Cardiac muscle cell (in vitro differentiated cells and primary cell): ENCODE data around the gene CEP112. TPM values are rescaled to one million over a fixed set of nuclear protein-coding genes. Genes with fewer than 3 reads are reported as not detected.
"Not testable (repeated sequence)": the region's sequence is repeated elsewhere in the genome, so short reads cannot be mapped to it uniquely, and the experiment has no call there.

Source experiments
- DNase-seq, 2 donors: peaks; one replicate each; pipeline versions ENCODE4 v3.0.0 to v3.0.0-alpha.2; 2010 to 2017; ENCODE audit warnings: low read depth in 1 of 2, low spot score in 1 of 2
- H3K27ac ChIP-seq: fragments of 200-600 bp; sonication (generic); 2 replicates; pipeline ENCODE4 v1.5.1; 2016
- H3K27me3 ChIP-seq: fragments of 200-600 bp; sonication (generic); 2 replicates; pipeline ENCODE4 v1.6.0; 2016; ENCODE audit warnings: control low read depth
- H3K36me3 ChIP-seq: fragments of 200-600 bp; sonication (generic); 2 replicates; pipeline ENCODE4 v1.5.1; 2016; ENCODE audit warnings: control low read depth
- H3K4me1 ChIP-seq: fragments of 200-600 bp; sonication (generic); 2 replicates; pipeline ENCODE4 v1.8.1; 2017; ENCODE audit warnings: low read depth, mild to moderate bottlenecking, mixed run types
- H3K4me3 ChIP-seq: fragments of 200-600 bp; sonication (generic); 2 replicates; pipeline ENCODE4 v1.5.1; 2016; ENCODE audit warnings: mild to moderate bottlenecking
- H3K9me3 ChIP-seq: fragments of 200-600 bp; sonication (generic); 2 replicates; pipeline ENCODE4 v1.5.1; 2017; ENCODE audit warnings: low read depth, mild to moderate bottlenecking, control low read depth
- polyA plus RNA-seq: library from polyadenylated mRNA; unstranded; fragments of >200 nt; fragmentation: Nextera tagmentation; extraction: Ambion mirVana; gene quantifications from 2 replicates; pipeline ENCODE4 v1.2.1, GENCODE V29; 2016
- total RNA-seq: library from RNA; depleted of rRNA; stranded (reverse); fragments of >200 nt; gene quantifications from 2 replicates; pipeline ENCODE4 v1.2.3, GENCODE V29; 2016
- TF ChIP-seq, protein P1 (sequence below): IDR thresholded peaks from 2 replicates; pipeline ENCODE4 v1.5.1; 2012; ENCODE audit warnings: low read depth, mild to moderate bottlenecking, low read length

The CEP112 gene
- total and polyA plus RNA-seq, 2 experiments from 2014 or later = 7.7 to 10.9 TPM

DNA sequence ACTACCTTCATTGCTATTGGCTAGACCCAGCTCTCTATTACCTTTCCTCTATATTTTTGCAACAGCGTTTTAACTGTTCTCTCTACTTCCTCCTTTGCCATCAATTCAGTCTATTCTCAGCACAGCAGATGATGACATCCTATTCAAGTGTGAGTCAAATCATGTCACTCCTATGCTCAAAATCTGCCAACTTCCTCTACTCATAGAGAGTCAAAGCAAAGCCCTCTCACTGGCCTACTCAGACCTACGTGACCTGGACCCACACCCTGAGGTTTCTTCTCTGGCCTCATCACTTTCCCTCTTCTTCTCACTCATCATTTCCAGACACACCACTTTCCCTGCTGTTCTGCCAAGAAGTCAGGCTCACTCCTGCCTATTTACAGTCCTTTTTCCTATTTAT lies 341.4 kb downstream of the CEP112 start:
- DNase-seq = peak in 1 of 2 donors; percentile 19
- Histone ChIP-seq H3K4me3 (no peak overlapping the region), H3K9me3 (no peaks in the 10 kb centered on the region), H3K36me3 (no peaks in the 10 kb centered on the region), H3K27me3 (no peaks in the 10 kb centered on the region), H3K4me1 (no peaks in the 10 kb centered on the region), H3K27ac (no peak overlapping the region)
- TF ChIP-seq, protein P1, sequence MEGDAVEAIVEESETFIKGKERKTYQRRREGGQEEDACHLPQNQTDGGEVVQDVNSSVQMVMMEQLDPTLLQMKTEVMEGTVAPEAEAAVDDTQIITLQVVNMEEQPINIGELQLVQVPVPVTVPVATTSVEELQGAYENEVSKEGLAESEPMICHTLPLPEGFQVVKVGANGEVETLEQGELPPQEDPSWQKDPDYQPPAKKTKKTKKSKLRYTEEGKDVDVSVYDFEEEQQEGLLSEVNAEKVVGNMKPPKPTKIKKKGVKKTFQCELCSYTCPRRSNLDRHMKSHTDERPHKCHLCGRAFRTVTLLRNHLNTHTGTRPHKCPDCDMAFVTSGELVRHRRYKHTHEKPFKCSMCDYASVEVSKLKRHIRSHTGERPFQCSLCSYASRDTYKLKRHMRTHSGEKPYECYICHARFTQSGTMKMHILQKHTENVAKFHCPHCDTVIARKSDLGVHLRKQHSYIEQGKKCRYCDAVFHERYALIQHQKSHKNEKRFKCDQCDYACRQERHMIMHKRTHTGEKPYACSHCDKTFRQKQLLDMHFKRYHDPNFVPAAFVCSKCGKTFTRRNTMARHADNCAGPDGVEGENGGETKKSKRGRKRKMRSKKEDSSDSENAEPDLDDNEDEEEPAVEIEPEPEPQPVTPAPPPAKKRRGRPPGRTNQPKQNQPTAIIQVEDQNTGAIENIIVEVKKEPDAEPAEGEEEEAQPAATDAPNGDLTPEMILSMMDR = no peak

DNA sequence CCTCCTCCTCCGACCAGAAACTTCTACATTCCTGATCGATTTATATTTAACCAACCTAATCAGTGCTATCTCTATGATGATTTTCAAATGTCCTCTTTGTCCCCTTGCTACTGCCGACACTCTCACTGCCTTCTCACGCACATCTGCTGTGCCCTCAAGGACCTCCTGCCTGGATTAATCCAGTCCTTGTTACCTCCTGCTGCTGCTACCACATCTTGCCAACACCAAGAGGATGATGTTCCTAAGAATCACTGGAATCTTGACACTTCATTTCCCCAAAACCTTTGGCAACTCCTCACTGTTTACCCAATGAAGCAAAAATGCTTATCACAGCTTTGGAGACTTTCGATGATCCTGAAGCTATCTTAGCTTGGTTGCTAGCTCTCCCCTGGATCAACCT lies 343.2 kb downstream of the CEP112 start:
- DNase-seq = no peak
- no peak overlapping the region for H3K4me3 ChIP-seq
- no peaks in the 10 kb centered on the region for H3K27me3 ChIP-seq
- no peaks in the 10 kb centered on the region for H3K9me3 ChIP-seq
- H3K27ac ChIP-seq = no peak overlapping the region
- no peaks in the 10 kb centered on the region for H3K36me3 ChIP-seq
- H3K4me1 ChIP-seq = no peaks in the 10 kb centered on the region
- TF ChIP-seq, protein P1 = no peak

DNA sequence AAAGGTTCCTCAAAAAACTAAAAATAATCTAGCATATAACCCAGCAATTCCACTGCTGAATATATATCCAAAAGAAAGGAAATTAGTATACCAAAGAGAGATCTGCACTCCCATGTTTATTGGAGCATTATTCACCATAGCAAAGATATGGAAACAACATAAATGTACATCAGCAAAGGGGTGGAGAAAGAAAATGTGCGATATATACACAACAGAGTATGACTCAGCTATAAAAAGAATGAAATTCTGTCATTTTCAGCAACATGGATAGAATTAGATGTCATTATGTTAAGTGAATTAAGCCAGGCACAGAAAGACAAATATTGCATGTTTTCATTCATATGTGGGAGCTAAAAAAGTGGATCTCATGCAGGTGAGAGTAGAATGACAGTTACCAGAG lies 350.8 kb downstream of the CEP112 start:
- Histone ChIP-seq H3K27ac (no peak overlapping the region), H3K4me3 (no peak overlapping the region)
- TF ChIP-seq, protein P1 = no peak

DNA sequence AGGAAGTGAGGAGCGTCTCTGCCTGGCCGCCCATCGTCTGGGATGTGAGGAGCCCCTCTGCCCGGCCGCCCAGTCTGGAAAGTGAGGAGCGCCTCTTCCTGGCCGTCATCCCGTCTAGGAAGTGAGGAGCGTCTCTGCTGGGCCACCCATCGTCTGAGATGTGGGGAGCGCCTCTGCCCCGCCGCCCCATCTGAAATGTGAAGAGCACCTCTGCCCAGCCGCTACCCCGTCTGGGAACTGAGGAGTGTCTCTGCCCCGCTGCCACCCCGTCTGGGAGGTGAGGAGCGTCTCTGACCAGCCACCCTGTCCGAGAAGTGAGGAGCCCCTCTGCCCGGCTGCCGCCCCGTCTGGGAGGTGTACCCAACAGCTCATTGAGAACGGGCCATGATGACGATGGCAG lies 354.7 kb downstream of the CEP112 start:
- not testable (repeated sequence) for H3K27ac ChIP-seq, H3K4me1 ChIP-seq, H3K4me3 ChIP-seq, H3K27me3 ChIP-seq, H3K9me3 ChIP-seq, DNase-seq, H3K36me3 ChIP-seq

More for the DNA sequence above, 350.8 kb downstream of the CEP112 start:
- Histone ChIP-seq H3K27me3 (no peaks in the 10 kb centered on the region), H3K36me3 (no peaks in the 10 kb centered on the region), H3K9me3 (no peaks in the 10 kb centered on the region), H3K4me1 (no peaks in the 10 kb centered on the region)
- DNase-seq = no peak

DNA sequence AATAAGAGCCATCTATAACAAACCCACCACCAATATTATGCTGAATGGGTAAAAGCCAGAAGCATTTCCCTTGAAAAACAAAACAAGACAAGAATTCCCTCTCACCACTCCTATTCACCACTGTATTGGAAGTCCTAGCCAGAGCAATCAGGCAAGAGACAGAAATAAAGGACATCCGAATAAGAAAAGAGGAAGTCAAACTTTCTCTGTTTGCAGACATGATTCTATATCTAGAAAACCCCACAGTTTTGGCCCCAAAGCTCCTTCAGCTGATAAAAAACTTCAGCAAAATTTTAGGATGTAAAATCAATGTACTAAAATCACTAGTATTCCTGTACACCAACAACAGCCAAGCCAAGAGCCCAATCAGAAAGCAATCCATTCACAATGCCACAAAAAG lies 358.7 kb downstream of the CEP112 start:
- no peaks in the 10 kb centered on the region for H3K9me3 ChIP-seq
- TF ChIP-seq, protein P1 = no peak
- no peak overlapping the region for H3K27ac ChIP-seq
- no peaks in the 10 kb centered on the region for H3K4me1 ChIP-seq
- H3K4me3 ChIP-seq = no peak overlapping the region
- DNase-seq = no peak
- no peaks in the 10 kb centered on the region for H3K36me3 ChIP-seq
- no peaks in the 10 kb centered on the region for H3K27me3 ChIP-seq

DNA sequence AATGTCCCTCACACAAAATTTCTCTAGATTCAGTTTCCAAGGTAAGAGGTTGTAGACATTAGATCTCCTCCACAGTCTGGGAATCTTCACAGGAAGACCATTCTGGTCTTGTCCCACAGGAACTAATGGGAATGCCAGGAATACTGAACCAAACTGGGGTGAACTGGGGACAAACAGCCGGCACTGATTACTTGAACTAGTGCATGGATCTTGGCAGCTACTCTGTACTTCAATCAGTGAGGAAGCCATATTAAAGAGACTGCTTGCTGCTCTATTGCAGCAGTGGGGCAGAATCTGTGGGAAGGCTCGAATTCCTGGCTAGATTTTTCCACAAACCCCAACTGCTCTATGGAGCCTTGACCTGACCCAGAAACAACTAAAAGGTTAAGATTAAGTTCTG lies 361.6 kb downstream of the CEP112 start:
- TF ChIP-seq, protein P1 = no peak
- Histone ChIP-seq H3K27me3 (no peaks in the 10 kb centered on the region), H3K36me3 (no peaks in the 10 kb centered on the region), H3K9me3 (no peaks in the 10 kb centered on the region), H3K4me3 (no peak overlapping the region), H3K27ac (no peak overlapping the region), H3K4me1 (no peaks in the 10 kb centered on the region)
- no peak for DNase-seq

DNA sequence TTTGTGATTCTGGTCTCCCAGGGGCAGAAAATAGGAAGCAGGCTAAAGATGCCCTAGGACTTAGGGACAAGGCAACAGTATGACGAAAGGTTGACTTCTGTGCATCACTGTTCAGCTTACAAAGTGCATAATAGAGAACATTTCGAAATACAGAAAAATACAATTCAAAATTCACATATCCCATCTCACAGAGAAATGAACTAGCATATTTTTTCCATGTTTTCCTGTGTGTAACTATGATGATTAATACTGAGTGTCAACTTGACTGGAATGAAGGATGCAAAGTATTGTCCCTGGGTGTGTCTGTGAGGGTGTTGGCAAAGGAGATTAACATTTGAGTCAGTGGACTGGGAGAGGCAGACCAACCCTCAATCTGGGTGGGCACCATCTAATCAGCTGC lies 365.4 kb downstream of the CEP112 start:
- not testable (repeated sequence) for H3K27me3 ChIP-seq, H3K9me3 ChIP-seq, H3K36me3 ChIP-seq, H3K4me3 ChIP-seq, H3K27ac ChIP-seq, H3K4me1 ChIP-seq, DNase-seq
